Measurements from ENCODE around the gene METAP1. TPM values are rescaled to one million over a fixed set of nuclear protein-coding genes. Genes with fewer than 3 reads are reported as not detected.
"Not testable (repeated sequence)": the region's sequence is repeated elsewhere in the genome, so short reads cannot be mapped to it uniquely, and the experiment has no call there.

The METAP1 gene
- total and polyA plus RNA-seq, 2 donors (not counting 1 experiment from before 2014, with no cell fraction given) = 20.4 to 40.0 TPM

- H3K4me1 ChIP-seq (ENCODE audit: control insufficient read depth in 2 of 2, insufficient read depth in 2 of 2, low read length in 2 of 2) = no peaks in the 10 kb centered on the region
- no peaks in the 10 kb centered on the region for H4K20me1 ChIP-seq (ENCODE audit: control insufficient read depth, insufficient read depth, low read length, poor library complexity, severe bottlenecking)
- no peaks in the 10 kb centered on the region for H3K79me2 ChIP-seq (ENCODE audit: control insufficient read depth, insufficient read depth, low read length)
- no peaks in the 10 kb centered on the region for H3K27me3 ChIP-seq (replicated peaks in 1 of 4; ENCODE audit: control extremely low read depth in 1 of 4, control insufficient read depth in 3 of 4, insufficient read depth in 4 of 4, low read length in 3 of 4)
- Mint-ChIP-seq H3K4me3 (no peak overlapping the region), H3K27ac (no peak overlapping the region), H3K9me3 (ENCODE audit: insufficient read depth) (no peaks in the 10 kb centered on the region), H3K4me1 (peaks cover 1% of the 10 kb centered on the region), H3K27me3 (no peaks in the 10 kb centered on the region)
- DNase-seq (no peak), ATAC-seq (ENCODE audit: low read depth) (no peak)
- no peaks in the 10 kb centered on the region for H3K9me3 ChIP-seq (ENCODE audit: control extremely low read depth in 1 of 3, control insufficient read depth in 2 of 3, insufficient read depth in 1 of 3, low read length in 2 of 3)
- H3K4me2 ChIP-seq (replicated peaks; ENCODE audit: low read depth, low read length, poor library complexity, severe bottlenecking) = no peak overlapping the region
- no peak overlapping the region for H2AFZ ChIP-seq (ENCODE audit: insufficient read depth, low read depth, low read length, poor library complexity, severe bottlenecking)
- no peak overlapping the region for H3K4me3 ChIP-seq (ENCODE audit: control extremely low read depth in 1 of 5, extremely low read depth in 1 of 5, insufficient read depth in 1 of 5, low read depth in 2 of 5, low read length in 4 of 5)
- intact Hi-C loops (cut with micrococcal nuclease) = no loop called here
- ChIA-PET CTCF (no interaction called here), POLR2A (no interaction called here)
- H3K36me3 ChIP-seq (replicated peaks in 1 of 2; ENCODE audit: control extremely low read depth in 1 of 2, control insufficient read depth in 1 of 2, extremely low read depth in 1 of 2, insufficient read depth in 2 of 2, low read length in 1 of 2) = peaks cover 4 to 91% of the 10 kb centered on the region in 2 experiments
- no peak overlapping the region for H3K27ac ChIP-seq (ENCODE audit: low read length in 2 of 2)
- no peak overlapping the region for H3K9ac ChIP-seq (ENCODE audit: low read length)
- no peak for TF ChIP-seq CTCF (IDR thresholded peaks at IDR 0.05)
- TF ChIP-seq EZH2 (IDR thresholded peaks at IDR 0.05; ENCODE audit: borderline replicate concordance, insufficient read depth, low read depth, low read length, poor library complexity, severe bottlenecking) = no peak
- no CpG with 5 or more reads among the region's 5 CpGs for WGBS (ENCODE audit: insufficient coverage)
Observed at GRCh38 chr4:99078931-99079624, 83.6 kb downstream of the METAP1 start.

DNA sequence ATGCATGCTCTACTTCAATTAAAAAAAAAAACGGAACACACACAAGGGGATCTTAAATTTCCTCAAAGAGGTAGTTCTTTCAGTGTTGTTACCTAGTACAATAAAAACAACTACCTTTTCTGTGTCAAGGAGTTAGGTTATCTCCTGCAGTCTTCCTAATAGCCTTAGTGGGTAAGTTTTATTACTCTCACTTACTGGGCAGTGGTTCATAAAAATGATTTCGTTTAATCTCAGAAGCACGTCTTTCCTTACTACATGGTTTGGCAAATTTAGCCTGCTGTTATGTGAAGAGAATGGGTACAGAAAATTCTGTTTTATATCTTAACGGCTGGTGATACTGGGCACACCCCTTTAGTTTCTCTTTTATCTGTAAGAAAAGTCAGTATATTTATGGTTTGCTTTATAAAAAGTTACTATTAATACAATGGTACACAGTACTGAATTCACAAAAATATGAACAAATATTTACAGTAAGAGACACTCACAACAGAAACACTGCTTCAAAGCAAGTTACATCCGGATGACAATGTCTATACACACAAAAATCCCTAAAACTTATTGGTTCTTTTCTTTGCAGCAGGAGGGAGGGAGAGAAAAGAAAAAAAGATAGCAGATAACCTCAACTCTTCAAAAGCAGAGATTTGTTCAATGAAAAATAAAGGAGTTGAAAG, 84.2 kb downstream of the METAP1 start:
- Histone ChIP-seq H4K20me1 (ENCODE audit: control insufficient read depth, insufficient read depth, low read length, poor library complexity, severe bottlenecking) (no peaks in the 10 kb centered on the region), H3K4me1 (ENCODE audit: control insufficient read depth in 2 of 2, insufficient read depth in 2 of 2, low read length in 2 of 2) (no peaks in the 10 kb centered on the region), H2AFZ (ENCODE audit: insufficient read depth, low read depth, low read length, poor library complexity, severe bottlenecking) (no peak overlapping the region), H3K9ac (ENCODE audit: low read length) (no peak overlapping the region), H3K9me3 (ENCODE audit: control extremely low read depth in 1 of 3, control insufficient read depth in 2 of 3, insufficient read depth in 1 of 3, low read length in 2 of 3) (no peaks in the 10 kb centered on the region), H3K27me3 (replicated peaks in 1 of 4; ENCODE audit: control extremely low read depth in 1 of 4, control insufficient read depth in 3 of 4, insufficient read depth in 4 of 4, low read length in 3 of 4) (no peaks in the 10 kb centered on the region), H3K4me3 (ENCODE audit: control extremely low read depth in 1 of 5, extremely low read depth in 1 of 5, insufficient read depth in 1 of 5, low read depth in 2 of 5, low read length in 4 of 5) (no peak overlapping the region), H3K79me2 (ENCODE audit: control insufficient read depth, insufficient read depth, low read length) (no peaks in the 10 kb centered on the region), H3K4me2 (replicated peaks; ENCODE audit: low read depth, low read length, poor library complexity, severe bottlenecking) (no peak overlapping the region), H3K36me3 (replicated peaks in 1 of 2; ENCODE audit: control extremely low read depth in 1 of 2, control insufficient read depth in 1 of 2, extremely low read depth in 1 of 2, insufficient read depth in 2 of 2, low read length in 1 of 2) (peaks cover 6 to 93% of the 10 kb centered on the region in 2 experiments), H3K27ac (ENCODE audit: low read length in 2 of 2) (no peak overlapping the region)
- Mint-ChIP-seq H3K4me3 (no peak overlapping the region), H3K27ac (no peak overlapping the region), H3K9me3 (ENCODE audit: insufficient read depth) (no peaks in the 10 kb centered on the region), H3K4me1 (peaks cover 1% of the 10 kb centered on the region), H3K27me3 (no peaks in the 10 kb centered on the region)
- ATAC-seq (ENCODE audit: low read depth) (no peak), DNase-seq (no peak)
- CTCF ChIA-PET = no interaction called here
- POLR2A ChIA-PET = no interaction called here
- no CpG with 5 or more reads among the region's 5 CpGs for WGBS (ENCODE audit: insufficient coverage)
- intact Hi-C loops (cut with micrococcal nuclease) = no loop called here
- TF ChIP-seq EZH2 (IDR thresholded peaks at IDR 0.05; ENCODE audit: borderline replicate concordance, insufficient read depth, low read depth, low read length, poor library complexity, severe bottlenecking) (no peak), CTCF (IDR thresholded peaks at IDR 0.05) (no peak)

DNA sequence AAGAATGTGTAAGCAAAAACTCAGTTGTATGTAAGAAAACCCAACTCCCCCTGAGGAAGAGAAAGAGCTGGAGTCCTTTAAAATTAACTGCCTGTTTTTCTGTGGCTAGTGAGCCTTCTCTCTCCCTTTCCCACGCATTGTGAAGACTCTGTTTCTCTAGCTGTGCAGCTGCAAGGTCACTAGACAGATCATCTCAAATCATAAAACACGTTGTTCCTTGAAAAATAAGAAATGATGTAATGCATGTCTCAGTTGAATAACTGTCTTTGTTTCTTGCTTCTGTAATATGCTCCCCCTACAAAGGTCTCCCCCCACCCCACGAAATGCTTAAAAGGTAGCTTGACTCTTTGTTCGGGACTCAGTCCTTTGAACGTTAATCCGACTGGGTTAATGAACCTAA, 85.3 kb downstream of the METAP1 start:
- H3K9ac ChIP-seq (ENCODE audit: low read length); H3K27ac Mint-ChIP-seq; H3K79me2 ChIP-seq (ENCODE audit: control insufficient read depth, insufficient read depth, low read length); H3K9me3 Mint-ChIP-seq (ENCODE audit: insufficient read depth); ATAC-seq (ENCODE audit: low read depth); H3K4me2 ChIP-seq (replicated peaks; ENCODE audit: low read depth, low read length, poor library complexity, severe bottlenecking); intact Hi-C loops (cut with micrococcal nuclease); H3K4me1 Mint-ChIP-seq; H3K4me1 ChIP-seq (ENCODE audit: control insufficient read depth in 2 of 2, insufficient read depth in 2 of 2, low read length in 2 of 2); H2AFZ ChIP-seq (ENCODE audit: insufficient read depth, low read depth, low read length, poor library complexity, severe bottlenecking); H3K4me3 ChIP-seq (ENCODE audit: control extremely low read depth in 1 of 5, extremely low read depth in 1 of 5, insufficient read depth in 1 of 5, low read depth in 2 of 5, low read length in 4 of 5); H3K27me3 ChIP-seq (replicated peaks in 1 of 4; ENCODE audit: control extremely low read depth in 1 of 4, control insufficient read depth in 3 of 4, insufficient read depth in 4 of 4, low read length in 3 of 4); H4K20me1 ChIP-seq (ENCODE audit: control insufficient read depth, insufficient read depth, low read length, poor library complexity, severe bottlenecking); POLR2A ChIA-PET; H3K9me3 ChIP-seq (ENCODE audit: control extremely low read depth in 1 of 3, control insufficient read depth in 2 of 3, insufficient read depth in 1 of 3, low read length in 2 of 3); H3K27me3 Mint-ChIP-seq; H3K27ac ChIP-seq (ENCODE audit: low read length in 2 of 2); H3K4me3 Mint-ChIP-seq; DNase-seq: not testable (repeated sequence)
- CTCF ChIA-PET = interaction anchor here (0.7 kb wide), 1 partner anchor 85 kb away, joined by 6 read pairs; the partner anchor contains the start of gene METAP1
- H3K36me3 ChIP-seq (replicated peaks in 1 of 2; ENCODE audit: control extremely low read depth in 1 of 2, control insufficient read depth in 1 of 2, extremely low read depth in 1 of 2, insufficient read depth in 2 of 2, low read length in 1 of 2) = peaks cover 6 to 85% of the 10 kb centered on the region in 2 experiments
- WGBS (ENCODE audit: insufficient coverage) = no CpG with 5 or more reads among the region's 6 CpGs

Measured in B cell (primary cell).